Amygdala (tissue), 56 donors: ENCODE data around the gene MITF.
"Not testable (repeated sequence)": the region's sequence is repeated elsewhere in the genome, so short reads cannot be mapped to it uniquely, and the experiment has no call there.

ENCODE experiments used
- DNase-seq, 56 donors: peaks; one replicate each; lab custom pipeline; 2025; lab: John Stamatoyannopoulos, UW

Gene MITF

DNA sequence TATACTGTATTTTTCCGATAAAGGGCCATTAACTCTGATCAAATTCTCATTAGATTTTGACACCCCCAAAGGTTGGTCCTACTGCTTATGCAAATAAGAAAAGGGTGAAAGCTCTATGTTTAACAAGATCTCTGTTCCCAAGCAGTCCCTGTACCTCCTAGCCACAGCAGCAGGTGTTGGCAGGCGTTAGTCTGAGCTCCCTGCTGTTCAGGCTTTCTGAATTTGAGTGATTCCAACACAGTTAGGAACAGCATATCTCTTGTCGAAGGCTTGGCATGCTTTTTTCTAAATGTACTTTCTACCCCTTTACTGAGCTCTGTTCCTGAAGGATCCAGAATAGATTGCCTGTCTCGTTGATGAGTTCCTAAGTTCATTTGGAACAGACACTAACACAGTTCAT is 42.3 kb downstream of the MITF start:
- DNase-seq, result no peak

DNA sequence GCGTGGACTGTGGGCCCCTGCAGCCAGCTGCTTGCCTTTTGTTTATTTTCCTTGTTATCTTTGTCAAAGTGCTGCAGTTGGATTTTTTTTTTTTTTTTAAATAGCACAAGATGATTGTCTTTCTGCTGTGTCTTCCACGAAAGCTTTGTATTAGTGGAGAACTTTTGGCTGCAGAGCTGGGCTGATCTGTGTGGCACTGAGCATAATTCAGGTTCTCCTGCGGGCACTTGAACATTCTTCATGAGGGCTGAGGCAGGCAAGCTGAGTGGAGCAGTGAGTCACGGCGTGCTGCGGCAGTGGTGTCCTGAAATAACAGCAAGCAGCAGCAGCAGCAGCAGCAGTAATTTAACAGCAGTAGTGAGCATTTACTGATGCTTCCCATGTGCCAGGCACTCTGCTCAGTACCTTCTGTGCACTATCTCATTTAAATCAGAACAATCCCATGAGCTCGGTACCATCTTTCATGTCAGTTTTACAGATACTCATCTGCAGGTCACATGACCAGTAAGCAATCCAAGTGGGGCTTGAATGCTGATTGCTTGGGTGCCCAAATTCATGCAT is 45.8 kb downstream of the MITF start:
- DNase-seq, result peak in 7 of 56 donors; percentile 2 to 29 (median 8)

DNA sequence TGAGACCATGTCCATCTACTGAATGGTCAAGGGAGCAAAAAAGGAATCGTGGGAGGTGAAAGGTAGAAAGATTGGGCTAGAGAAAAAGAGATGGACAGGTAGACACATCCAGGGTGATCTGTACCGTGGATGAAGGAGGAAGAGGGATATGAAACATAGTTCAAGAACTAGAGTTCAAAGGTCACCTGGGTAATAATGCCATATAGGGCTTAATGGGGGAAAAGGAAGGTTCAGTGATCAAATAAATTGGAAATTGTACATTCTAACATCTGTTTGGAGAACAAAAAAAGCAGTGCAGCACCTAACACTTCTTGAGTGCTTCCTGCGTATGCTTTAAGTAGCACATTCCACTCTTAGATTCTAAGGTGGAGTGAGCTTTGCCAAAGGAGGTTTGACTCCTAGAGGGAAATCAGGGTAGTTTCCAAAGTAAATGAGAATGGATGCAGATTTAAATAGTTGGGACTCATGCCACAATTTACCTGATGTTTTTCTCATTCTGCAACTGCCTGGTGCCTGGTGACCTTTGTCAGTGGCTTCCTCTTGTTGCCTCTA is 46.6 kb downstream of the MITF start:
- DNase-seq, result no peak

DNA sequence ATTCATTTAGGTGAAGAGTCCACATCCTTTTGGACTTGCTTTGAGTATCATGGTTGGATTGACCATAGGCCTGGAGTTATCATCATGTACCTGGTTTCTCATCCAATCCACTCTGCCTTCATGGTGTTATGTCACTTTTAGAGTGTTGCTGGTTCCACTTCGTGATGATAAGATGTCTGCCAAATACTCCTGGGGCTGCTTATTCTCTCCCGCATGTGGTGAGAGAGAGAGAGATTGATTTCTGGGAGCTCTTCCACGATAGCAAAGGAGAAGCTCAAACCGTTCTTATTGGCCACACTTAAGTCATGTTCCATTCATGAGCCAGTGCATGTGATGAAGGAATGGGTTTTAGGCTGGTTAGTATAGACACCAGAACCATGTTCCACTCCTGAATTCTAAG is 47.6 kb downstream of the MITF start:
- no peak for DNase-seq

DNA sequence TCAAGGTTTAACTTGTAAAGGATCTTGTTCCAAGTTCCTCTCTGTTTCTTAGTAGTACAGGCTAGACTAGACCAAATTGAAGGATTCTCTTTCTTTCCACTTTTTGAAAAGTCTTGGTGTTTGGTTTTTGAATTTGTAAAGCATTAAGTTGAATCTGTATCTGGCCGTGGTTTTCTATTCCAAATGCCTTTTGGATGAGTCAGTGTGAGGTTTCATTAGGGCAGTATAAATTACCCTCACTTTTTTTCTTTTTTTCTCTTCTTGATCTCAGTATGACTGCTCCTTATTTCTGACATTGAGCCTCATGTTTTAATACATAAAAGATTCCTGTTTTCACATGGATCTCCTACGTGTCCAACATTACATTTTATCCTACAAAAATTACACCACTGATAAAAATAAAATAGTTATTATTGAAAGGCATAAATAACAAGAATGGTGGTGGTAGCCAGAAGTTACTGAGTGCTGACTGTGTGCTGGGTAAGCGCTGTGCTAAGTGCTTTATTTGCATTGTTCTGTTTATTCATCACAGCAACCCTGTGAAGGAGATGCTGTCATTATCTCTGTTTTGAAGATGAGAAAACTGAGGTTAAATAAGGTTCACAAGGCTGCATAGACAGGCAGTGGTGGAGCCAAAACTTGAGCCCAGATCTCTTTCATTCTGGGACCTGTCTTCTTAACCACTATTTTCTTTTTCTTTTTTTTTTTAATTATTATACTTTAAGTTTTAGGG is 48.3 kb downstream of the MITF start:
- DNase-seq, result no peak

DNA sequence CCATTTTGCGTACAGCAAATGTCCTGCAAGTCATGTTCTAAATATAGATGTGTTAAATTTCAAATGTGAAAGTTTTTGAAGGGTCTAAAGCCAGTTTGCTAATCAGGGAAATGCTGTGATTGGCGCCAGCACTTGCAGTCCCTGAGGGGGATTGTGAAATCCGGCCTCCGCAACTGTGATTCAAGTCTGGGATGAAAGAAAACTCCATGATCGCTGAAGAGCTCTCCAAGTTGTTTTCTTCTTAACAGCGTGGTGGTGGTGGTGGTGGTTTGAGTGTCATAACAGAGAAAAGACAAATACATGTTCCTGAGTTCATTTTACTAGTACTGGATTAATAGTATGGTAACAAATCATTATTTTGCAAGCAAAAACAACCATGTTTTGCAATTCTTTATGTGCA is 51.8 kb downstream of the MITF start:
- DNase-seq, result peak in 2 of 56 donors; percentile 3

DNA sequence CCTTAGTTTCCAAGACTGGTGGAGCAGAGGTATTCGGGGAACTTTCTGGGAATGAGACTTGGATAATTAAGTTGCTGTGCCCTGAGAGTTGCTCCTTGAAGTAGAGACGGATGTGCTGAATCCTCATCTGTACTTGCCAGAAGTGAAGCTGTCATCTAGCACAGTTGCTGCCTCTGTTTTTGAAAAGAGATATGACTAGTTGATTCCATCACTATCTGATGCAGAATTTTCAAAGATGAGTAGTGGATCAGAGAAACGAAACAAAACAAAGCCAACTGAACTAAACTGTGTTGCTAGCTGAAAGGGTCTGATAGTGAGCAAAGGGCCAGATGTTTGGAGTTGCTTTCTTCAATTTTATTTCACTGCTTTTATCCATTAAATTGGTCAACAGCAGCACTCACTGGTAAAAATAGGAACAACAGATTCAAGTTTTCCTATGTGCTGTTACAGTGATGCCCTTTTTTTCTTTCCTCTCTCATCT is 52.7 kb downstream of the MITF start:
- peak in 3 of 56 donors; percentile 2 to 50 (median 4) for DNase-seq

DNA sequence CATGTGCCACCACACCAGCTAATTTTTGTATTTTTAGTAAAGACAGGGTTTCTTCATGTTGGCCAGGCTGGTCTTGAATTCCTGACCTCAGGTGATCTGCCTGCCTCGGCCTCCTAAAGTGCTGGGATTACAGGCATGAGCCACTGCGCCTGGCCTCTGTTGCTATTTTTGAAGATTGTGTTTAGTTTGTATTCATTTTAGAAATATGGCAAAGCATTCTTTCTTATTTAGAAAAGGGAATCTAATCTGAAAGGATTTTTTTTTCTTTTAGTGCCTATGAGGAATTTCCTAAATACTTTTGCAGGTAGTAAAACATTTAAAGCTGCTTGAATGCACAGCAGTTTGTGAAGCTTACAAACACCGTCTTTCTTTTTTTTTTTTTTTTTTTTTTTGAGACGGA is 56.9 kb downstream of the MITF start:
- not testable (repeated sequence) for DNase-seq

DNA sequence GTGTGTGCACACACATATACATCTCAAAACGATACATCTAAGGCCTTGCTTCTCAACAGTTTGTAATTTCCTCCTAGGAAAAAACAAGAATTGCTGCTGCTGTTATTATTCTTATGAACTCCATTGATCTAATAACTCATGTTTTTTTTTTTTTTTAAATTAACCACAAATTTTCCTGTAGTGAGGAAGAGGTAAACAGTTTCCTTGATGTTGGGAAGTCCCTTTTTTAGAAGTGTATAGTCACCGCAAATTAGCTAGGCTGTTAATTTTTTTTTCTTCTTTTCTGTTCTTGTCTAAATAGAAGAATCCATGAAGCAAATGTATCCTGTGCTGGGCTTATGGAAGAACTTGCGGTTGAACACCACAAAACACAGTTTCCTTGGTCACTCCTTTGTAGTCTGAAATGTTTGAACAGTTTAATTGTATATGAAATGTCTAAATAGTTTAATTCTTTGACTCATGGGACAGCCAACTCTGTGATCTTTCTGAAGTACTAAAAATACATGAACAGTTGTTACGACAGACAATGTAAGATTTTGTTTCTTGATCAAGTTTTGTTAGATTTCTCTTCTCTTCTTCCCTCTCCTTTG is 64.5 kb downstream of the MITF start:
- DNase-seq, result no peak

DNA sequence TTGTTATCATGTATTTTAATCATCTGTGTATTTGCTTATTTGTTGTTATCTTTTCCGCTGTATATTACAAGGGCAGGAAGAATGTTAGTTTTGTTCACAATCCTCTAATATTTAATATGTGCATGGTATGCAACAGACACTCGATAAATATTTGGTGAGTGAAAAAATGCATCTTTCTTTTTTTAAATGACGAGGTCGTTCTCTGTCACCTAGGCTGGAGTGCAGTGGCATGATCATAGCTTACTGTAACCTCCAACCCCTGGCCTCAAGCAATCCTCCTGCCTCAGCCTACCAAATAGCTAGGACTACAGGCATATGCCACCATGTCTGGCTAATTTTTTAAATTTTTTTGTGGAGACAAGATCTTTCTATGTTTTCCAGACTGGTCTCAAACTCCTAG is 66.2 kb downstream of the MITF start:
- no peak for DNase-seq

DNA sequence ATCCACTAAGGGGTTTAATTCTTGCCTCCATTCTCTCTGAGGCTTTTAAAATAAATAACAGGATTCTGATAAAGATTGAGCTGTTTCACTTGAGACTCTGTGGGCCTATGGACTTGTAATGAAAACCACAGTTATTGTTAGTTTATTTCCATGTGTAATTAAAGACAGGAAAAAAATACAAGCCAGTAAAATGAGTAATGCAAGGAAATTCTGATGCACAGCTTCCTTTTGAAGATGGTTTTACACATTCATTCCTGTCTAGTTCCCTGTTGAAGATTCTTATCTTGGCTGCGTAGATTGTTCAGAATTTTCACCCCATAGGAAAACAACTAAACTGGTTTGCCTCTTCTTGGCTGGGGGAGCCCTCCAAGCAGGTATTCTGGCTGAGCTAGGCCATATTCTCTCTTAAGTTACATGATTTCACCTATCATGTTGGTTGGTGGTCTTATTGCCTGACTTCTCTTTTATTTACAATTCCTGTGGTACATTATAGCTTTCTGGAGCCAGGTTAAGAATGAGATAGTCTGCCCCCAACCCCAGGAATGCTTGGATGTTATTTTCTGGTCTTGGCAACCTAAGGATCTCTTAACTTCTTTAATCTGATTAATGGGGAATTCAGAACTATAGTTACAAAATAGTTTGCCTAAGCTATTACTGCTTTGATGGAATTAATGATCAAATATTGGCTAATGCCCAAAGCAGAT is 67.6 kb downstream of the MITF start:
- DNase-seq, result no peak

DNA sequence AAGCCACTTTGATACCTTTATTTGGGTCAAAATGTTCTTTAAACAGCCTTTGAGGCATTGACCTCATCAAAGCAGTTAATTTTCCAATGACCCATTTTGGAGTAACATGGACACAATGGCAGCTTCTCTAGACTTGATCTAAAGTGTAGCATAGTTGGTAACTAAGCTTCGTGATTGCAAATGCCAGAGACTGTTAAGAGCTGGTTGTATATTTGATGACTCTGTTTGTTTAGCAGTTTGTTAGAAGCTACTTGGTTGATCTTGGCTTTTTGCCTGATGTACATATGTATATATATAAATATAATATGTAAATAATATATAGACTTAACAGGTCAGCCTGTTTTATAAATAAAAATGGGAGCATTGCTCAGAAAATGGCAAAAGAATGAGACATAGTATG is 68.4 kb downstream of the MITF start:
- DNase-seq, result no peak

DNA sequence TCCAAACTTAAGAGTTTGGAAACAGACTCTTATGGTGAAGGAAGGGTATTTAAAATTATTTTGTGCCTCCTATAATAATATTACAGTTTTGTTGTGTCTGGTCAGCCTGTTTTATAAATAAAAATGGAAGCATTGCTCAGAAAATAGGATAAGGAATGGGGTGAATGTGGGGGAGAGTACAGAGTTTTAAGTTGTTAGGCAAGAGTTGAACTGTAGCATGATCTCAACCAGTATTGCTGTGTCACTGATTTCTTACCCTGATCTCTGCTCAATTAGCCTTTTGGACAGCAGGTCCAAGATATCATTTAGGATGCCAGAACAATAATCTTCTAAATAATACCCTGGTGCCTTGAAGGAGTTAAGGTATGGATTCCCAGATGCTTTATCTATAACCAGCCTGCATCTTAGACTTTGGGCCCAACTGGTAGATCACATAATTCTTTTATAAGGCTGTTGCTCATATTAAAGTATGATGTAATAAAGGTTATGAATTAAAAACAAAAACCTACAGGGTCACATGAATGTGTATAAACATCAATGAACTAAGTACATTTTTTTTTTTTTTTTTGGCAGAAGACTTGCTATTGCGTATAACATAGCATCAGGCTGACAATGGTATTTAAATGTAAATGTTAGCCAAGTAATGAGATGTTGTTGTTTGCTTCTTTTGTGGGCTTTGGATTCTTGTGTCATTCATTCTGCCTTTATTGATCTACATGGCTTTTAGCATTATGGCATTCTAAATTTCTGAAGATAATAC is 70.0 kb downstream of the MITF start:
- DNase-seq, result no peak

DNA sequence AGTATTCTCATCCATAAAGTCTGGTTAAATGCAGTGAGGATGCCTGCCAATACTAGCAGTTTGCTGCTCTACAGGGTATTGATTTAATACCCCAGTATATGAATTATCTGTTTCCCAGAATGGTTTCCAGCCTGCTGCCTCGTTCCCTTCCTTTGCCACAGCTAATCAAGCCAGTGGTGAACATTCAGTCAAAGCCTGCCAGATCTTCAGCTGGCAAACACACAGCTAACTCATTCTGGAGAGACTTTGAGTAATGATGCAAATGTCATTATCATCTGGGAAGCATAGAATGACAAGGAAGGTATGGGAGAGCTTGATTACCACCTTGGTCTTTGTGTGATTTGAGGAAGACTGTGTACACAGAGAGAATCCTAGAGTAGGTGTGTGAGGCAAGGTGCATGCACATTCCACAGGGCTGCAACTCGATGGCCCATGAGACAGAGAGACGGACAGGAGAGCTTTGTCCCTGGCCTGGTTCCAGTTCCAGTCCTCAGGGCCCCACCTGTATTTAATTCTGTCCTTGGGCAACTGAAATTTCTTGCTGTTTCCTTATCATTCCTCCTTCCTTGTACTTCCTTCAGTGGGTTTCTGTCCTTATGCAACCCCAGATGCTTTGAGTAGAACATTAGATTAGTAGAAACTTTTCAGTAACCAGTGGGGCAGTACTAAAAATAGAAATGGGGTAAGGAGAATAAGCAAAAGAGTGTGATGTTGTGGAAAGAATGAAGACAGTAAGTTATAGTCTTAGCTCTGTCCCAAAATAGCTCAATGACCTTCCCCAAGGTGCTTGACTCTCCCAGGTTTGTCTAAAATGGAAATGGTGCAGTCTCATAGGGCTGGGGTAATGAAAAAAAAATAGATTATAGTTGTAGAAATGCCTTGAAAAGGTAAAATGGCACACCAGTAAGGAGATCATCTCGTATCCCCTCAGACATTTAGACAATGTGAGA is 72.5 kb downstream of the MITF start:
- DNase-seq, result peak in 6 of 56 donors; percentile 5 to 29 (median 20)

DNA sequence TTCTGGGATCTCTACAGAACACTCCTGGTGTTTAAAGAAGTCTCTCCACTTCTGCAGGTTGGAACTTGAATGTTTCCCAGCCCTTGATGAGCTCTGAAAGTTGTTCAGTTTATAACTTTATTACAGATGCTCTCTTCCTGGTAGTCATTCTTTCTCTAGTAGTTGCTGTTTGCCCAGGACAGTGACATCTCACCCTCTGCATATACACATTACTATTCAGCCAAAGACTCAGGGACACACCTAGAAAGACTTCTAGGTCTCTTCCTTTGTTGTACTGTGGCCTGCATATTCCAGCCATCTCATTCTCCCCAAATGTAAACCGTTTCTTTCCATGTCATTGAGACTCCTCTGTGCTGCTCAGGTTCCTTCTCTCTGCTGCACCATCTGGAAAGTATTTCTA is 76.7 kb downstream of the MITF start:
- no peak for DNase-seq

DNA sequence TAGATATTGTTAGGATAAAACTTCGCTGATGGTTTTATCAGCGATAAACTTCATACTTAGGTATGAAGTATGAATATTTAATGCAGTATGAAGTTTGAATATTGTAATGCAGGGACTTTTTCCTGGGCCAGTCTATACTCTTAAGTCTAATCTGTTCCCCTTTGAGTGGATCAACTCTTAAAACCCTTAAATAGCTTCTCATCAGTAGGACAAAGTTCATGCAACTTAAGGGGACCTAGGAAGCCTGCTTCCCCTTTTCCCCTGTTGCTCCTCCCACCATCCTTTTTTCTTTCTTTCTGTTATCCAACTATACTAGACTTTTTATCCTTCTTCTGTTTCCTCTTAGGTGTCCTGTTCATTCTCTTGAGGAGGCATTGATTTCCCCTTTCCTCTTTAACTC is 78.7 kb downstream of the MITF start:
- no peak for DNase-seq

DNA sequence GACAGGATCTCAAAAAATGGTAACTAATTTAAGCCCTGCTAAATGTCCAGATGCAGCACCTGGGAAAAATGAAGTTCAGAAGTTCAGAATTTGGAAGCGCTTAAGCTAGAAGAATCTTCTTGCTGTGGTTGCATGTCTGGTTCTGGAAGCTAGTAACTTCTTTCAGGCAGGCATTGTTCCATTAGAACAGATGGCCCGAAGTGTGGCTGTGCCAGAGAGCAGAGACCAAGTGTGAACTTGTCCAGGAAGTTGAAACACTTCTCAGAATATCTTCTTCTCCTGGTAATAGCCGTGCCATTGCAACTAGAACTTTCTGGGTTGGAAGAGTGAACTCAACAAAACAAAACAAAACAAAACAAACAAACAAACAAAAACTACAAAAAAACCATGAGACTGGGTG is 80.0 kb downstream of the MITF start:
- peak in 17 of 56 donors; percentile 9 to 69 (median 26) for DNase-seq

DNA sequence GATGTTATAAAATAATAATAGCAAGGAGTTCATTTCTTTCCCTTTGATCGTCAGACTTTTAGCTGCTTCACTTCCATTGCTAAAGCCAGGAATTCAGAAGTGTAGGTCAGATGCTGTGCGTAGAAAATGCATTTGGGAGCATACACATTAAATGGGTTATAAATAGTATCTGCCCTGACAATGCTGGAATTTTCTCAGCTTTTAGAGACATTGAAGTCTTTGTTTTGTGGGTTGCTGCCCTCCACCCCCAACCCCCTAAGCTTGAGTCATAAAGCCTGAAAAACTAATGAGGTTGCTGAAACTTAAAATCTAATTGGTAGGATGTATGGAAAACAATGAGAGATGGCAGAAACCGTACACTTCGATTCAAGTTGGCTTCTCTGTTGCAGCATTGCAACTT is 81.9 kb downstream of the MITF start:
- DNase-seq, result peak in 14 of 56 donors; percentile 4 to 58 (median 26)

DNA sequence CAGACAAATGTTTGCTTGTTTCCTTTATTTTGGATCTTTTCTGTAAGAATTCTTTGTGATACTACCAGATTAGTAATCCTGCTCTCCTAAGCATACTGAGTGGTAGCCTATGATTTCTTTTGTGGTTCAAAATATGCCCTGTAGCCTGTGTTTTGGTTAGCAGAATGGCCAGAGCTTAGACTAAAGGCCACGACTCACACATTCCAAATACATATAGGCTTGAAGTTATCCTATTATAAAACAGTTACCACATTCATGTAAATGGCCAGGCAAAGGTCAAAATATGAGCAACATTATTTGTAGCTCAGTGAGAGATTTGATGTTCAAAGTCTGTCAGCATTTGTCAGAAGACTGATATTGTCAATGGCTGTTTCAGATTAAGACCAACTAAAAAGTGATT is 84.5 kb downstream of the MITF start:
- no peak for DNase-seq
